ENCODE measurements around the gene HTR3B. TPM values are rescaled to one million over a fixed set of nuclear protein-coding genes. Genes with fewer than 3 reads are reported as not detected.

The HTR3B gene
- total RNA-seq, 1 donor from 2014 or later, result not detected

- ATAC-seq (no peak), DNase-seq (no peak)
- intact Hi-C loops (cut with micrococcal nuclease), result no loop called here
Measured at GRCh38 chr11:113980785-113981184, 76.2 kb downstream of the HTR3B start.

DNA sequence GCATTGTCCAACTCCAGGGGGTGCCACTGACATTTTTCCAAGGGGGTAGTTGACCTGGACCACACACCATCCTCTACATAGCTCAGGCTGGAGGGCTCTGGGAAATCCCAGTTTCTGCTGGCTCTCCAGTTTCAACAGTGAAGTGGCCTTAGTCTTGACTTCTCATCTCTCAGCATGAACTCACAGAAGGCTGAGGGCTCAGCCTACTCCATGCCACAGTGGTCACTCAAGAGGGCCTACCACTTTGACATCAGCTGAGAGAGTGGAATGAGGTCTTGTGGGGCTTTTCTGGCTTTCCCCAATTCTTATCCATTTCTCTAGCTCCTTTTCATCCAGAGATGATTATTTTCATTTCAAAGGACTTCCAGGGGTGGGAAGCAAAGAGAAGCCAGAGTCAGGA is 77.7 kb downstream of the HTR3B start:
- no peak for DNase-seq
- intact Hi-C loops (cut with micrococcal nuclease), result no loop called here
- no peak for ATAC-seq

DNA sequence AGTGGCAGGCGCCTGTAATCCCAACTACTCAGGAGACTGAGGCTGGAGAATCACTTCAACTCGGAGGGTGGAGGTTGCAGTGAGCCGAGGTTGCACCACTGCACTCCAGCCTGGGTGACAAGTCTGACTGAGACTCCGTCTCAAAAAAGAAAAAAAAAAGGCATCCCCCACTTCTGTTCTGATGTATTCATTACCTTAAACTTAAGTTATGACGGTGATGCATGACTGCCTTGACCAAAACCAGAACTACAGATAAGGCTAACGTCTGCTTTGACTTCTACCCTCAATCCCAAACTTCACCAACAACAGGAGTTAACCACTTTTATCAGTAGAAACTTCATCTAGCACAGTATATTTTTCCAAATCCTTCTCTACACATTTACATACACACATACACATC is 80.2 kb downstream of the HTR3B start:
- DNase-seq (no peak), ATAC-seq (no peak)
- intact Hi-C loops (cut with micrococcal nuclease), result no loop called here

DNA sequence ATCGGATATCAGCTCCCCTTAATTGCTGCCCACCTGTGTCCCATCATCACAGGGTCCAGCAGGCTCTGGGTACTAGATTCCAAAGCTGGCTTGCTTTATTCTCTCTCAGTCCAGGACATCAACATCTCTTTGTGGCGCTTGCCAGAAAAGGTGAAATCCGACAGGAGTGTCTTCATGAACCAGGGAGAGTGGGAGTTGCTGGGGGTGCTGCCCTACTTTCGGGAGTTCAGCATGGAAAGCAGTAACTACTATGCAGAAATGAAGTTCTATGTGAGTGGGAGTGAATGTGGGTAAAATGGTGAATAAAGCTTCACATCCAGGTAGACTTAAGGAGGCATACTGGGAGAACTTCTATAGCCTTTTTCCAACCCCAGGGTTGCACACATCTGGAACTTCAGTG is 81.3 kb downstream of the HTR3B start:
- no peak for ATAC-seq
- no peak for DNase-seq
- intact Hi-C loops (cut with micrococcal nuclease), result no loop called here

- DNase-seq, result no peak
- ATAC-seq, result no peak
- intact Hi-C loops (cut with micrococcal nuclease), result no loop called here
Measured at GRCh38 chr11:113986351-113987140, 82.0 kb downstream of the HTR3B start.

- intact Hi-C loops (cut with micrococcal nuclease), result no loop called here
- DNase-seq (no peak), ATAC-seq (no peak)
Measured at GRCh38 chr11:113989381-113989780, 84.8 kb downstream of the HTR3B start.

- DNase-seq, result no peak
- no peak for ATAC-seq
- intact Hi-C loops (cut with micrococcal nuclease), result no loop called here
Measured at GRCh38 chr11:113989916-113990315, 85.3 kb downstream of the HTR3B start.

DNA sequence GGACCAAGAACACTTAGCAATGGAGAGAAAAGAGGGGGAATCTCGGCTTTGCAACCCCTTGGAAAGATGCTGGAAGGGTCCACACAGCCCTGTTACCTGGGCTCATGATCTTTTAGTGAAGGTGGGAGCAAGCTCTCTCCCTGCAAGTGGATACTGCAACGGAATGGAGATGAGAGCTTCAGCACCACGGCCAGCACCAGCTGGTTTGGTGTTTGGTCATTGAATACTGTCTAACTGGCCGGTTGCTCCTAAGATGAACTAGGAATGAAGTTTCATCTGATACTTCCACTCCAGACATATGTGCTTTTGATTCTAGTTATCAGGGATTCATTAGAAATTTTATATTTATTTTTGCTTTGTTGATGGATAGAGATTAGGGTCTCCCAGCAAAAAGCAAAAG is 86.6 kb downstream of the HTR3B start:
- DNase-seq, result peak; percentile 61
- intact Hi-C loops (cut with micrococcal nuclease), result no loop called here
- ATAC-seq, result no peak

- DNase-seq (no peak), ATAC-seq (no peak)
- intact Hi-C loops (cut with micrococcal nuclease), result no loop called here
Measured at GRCh38 chr11:113991718-113992458, 87.3 kb downstream of the HTR3B start.

DNA sequence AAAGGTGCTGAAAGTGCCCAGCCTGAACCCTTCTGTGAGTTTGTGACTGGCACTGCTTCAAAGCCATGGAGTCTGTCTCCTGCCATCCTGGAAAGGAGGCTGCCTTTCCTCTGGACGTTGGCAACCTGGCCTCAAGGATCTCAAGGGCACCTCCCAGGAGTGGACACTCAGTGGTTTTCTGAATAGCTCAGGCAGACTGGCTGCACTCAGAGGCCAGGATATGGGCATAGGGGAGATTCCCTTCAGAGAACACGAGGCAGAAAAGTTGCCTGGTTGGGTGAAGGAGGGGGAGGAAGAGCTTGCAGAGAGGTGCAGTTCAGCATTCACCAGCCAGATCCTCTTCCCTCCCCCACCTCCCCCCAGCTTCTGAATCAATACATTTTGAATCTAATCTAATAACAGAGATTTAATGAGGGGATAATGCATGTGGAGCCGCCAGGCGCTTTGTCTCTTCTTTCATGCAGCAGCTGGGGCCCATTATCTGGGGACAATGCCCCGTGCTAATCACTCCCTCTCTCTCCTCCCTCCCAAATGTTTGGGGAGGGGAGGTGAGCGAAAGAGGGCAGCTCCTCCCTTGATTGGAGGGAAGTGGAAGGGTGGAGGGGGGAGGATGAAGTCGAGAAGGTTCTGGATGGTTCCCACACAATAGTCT is 88.0 kb downstream of the HTR3B start:
- DNase-seq (no peak), ATAC-seq (no peak)
- intact Hi-C loops (cut with micrococcal nuclease), result no loop called here

DNA sequence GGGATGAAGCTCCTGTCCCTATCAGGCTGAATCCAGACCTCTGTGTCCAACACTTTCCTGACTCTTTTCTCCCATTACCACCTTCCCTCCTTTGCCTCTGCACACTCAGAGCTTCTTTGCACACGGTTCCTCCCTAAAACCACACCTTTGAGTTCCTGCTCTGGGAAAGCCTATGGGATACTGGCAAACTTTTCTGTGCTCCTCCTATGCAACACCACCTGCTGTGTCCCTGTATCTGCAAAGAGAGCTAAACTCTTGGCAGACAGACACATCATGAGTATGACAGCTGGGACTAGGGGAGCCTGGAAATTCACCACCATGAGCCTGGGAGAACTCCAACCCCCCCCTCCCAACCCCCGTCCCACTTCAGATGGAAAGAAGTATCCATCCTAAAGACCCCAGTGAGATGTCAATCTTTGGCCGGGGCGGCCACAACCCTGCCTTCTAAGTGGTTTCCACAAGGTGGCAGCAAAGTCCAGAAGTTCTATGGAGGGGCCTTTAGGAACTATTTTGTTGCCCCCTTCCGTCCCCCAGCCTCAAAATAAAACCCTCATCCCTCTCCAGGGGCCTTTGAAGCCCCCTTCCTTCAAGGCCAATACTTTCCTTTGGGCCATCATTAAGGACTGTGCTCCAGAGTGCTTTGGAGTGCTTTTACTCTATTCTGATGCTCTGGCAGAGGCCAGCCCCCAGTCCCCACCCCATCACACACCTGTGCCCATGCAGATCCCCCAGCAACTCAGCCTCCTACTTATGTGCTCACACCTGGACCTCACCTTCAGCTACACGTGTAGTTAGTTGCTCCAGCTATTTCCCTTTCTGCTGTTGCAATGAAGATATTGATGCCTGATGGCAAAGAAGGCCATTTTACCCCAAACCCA is 89.7 kb downstream of the HTR3B start:
- no peak for DNase-seq
- intact Hi-C loops (cut with micrococcal nuclease), result loop anchor here (2.0 kb wide), 1 partner anchor 268 kb away; no protein-coding TSS in a partner anchor
- ATAC-seq, result peak; percentile 59

Other genes starting within 250 kb of the HTR3B start
- 0.69 TPM for gene TMPRSS5, start 198.5 kb upstream of the HTR3B start, total RNA-seq
- 10.7 TPM for gene ZW10, start 131.1 kb upstream of the HTR3B start, total RNA-seq
- not detected for gene CLDN25, start 125.0 kb upstream of the HTR3B start, total RNA-seq
- gene USP28, start 29.2 kb upstream of the HTR3B start, total RNA-seq, result 167 TPM
- not detected for gene HTR3A, start 70.3 kb downstream of the HTR3B start, total RNA-seq
- 67.3 TPM for gene ZBTB16, start 154.9 kb downstream of the HTR3B start, total RNA-seq

Measured in left ventricle myocardium superior (tissue), 1 donor.